Gastrocnemius medialis (tissue), 4 donors: ENCODE results near the gene CXCR2.

ENCODE experiments used
- CTCF ChIP-seq, 5 experiments: fragments of 450-650 bp in 3 of 5; fragments of 200-600 bp in 2 of 5; sonication (generic) in 2 of 5; IDR thresholded peaks in 4 of 5; conservative IDR thresholded peaks in 1 of 5; 1 replicate in 4 of 5; 2 replicates in 1 of 5; pipeline ENCODE4 v1.5.1; 2016 to 2019; ENCODE audit warnings: antibody characterized with exemption in 5 of 5, mild to moderate bottlenecking in 3 of 5, moderate library complexity in 3 of 5
- POLR2A ChIP-seq, 2 donors: fragments of 450-650 bp; IDR thresholded peaks; one replicate each; pipeline ENCODE4 v1.6.1; 2017; ENCODE audit warnings: antibody characterized with exemption in 2 of 2, mild to moderate bottlenecking in 2 of 2, moderate library complexity in 2 of 2

- TF ChIP-seq CTCF (IDR thresholded peaks at IDR 0.05 in 4 of 5, conservative IDR thresholded peaks at IDR 0.05 in 1 of 5) (no peak), POLR2A (IDR thresholded peaks at IDR 0.05) (no peak)
Measured at GRCh38 chr2:218086478-218086877, 39.4 kb upstream of the CXCR2 start.
